Adrenal gland (tissue), 12 donors: ENCODE results near the gene B3GALT6. TPM values are rescaled to one million over a fixed set of nuclear protein-coding genes. Genes with fewer than 3 reads are reported as not detected.
"Not testable (repeated sequence)": the region's sequence is repeated elsewhere in the genome, so short reads cannot be mapped to it uniquely, and the experiment has no call there.

Experiments
- DNase-seq, 7 donors: peaks; one replicate each; pipeline ENCODE4 v3.0.0-alpha.2; 2019 to 2020
- H3K27ac ChIP-seq, 5 donors: fragments of 200-600 bp; sonication (generic) in 4 of 5; 1 replicate in 3 of 5; 2 replicates in 2 of 5; pipeline versions ENCODE4 v1.5.1 to v1.8.0; 2016 to 2020; ENCODE audit warnings: mild to moderate bottlenecking in 1 of 5
- H3K27me3 ChIP-seq: fragments of 200-600 bp; 2 replicates; pipeline ENCODE4 v1.8.0; 2021
- H3K36me3 ChIP-seq, 2 donors: fragments of 200-600 bp; replicated peaks in 1 of 2; 1 replicate in 1 of 2; 2 replicates in 1 of 2; pipeline versions ENCODE4 v1.5.1 to v1.8.0; 2018 to 2022
- H3K4me1 ChIP-seq, 2 donors: fragments of 200-600 bp; replicated peaks in 1 of 2; 1 replicate in 1 of 2; 2 replicates in 1 of 2; pipeline versions ENCODE4 v1.5.1 to v1.8.0; 2018 to 2021
- H3K4me3 ChIP-seq, 4 donors: fragments of 200-600 bp; sonication (generic) in 3 of 4; one replicate each; pipeline ENCODE4 v1.5.1; 2016 to 2018
- H3K9me3 ChIP-seq, 3 donors: fragments of 200-600 bp; sonication (generic) in 1 of 3; replicated peaks in 1 of 3; 1 replicate in 2 of 3; 2 replicates in 1 of 3; pipeline versions ENCODE4 v1.5.1 to v1.8.0; 2016 to 2021
- POLR2A ChIP-seq, 2 donors: fragments of 450-650 bp; IDR thresholded peaks; one replicate each; pipeline ENCODE4 v1.6.1; 2017; ENCODE audit warnings: antibody characterized with exemption in 2 of 2, mild to moderate bottlenecking in 2 of 2, moderate library complexity in 1 of 2
- WGBS, 4 donors: extraction: QIAGEN DNeasy Blood & Tissue Kit in 2 of 4; methylation state at CpG; one replicate each; pipeline versions ENCODE4 v1.1.5 to v1.1.7; 2013 to 2017; 5-methylcytosine and 5-hydroxymethylcytosine counted together
- intact Hi-C, 2 donors: fragments of 100-400 bp; cut with DNase I; formaldehyde crosslinking; loops; one replicate each; pipeline versions ENCODE4 v1.14.1 to v1.15.0; 2022 to 2023
- polyA plus RNA-seq, 3 donors: library from polyadenylated mRNA; stranded (reverse); fragments of 200-250 nt in 2 of 3; fragments of 350-450 nt in 1 of 3; fragmentation: Illumina TruSeq in 1 of 3; extraction: RNeasy Lipid Tissue Mini Kit (QIAGEN cat#74804) in 1 of 3; gene quantifications; one replicate each; pipeline ENCODE4 v1.2.3, GENCODE V29; 2013 to 2014
- total RNA-seq, 9 donors: library from RNA; depleted of rRNA in 4 of 9; stranded (reverse); fragments of >200 nt in 4 of 9; fragments of 120-200 nt in 1 of 9; fragmentation: NEBNext Ultra II Directional in 1 of 9; extraction: Animal tissue kit (Norgen Biotek cat#: 25700) in 1 of 9; gene quantifications; one replicate each; pipeline versions ENCODE4 v1.1.0 to v1.2.4, GENCODE V29; 2013 to 2023
- TF ChIP-seq, protein P1 (sequence below), 6 experiments: fragments of 450-650 bp in 4 of 6; fragments of 200-600 bp in 2 of 6; sonication (generic) in 1 of 6; IDR thresholded peaks; 1 replicate in 5 of 6; 2 replicates in 1 of 6; pipeline versions ENCODE4 v1.5.1 to v1.8.0; 2016 to 2021; ENCODE audit warnings: antibody characterized with exemption in 6 of 6, mild to moderate bottlenecking in 2 of 6, moderate library complexity in 1 of 6
- donor health status: healthy with polysubstance abuse.
- donor health status: Bipolar disorder and iron deficiency.
- donor health status: DM: yes; HTN: yes; CAD: no.
- donor health status: DM: no; HTN: no; CAD: no.
- donor health status: DM: no; HTN: no; CAD: no.
- donor health status: DM: yes; HTN: yes; CAD: no.

Gene B3GALT6
- total and polyA plus RNA-seq, 12 donors = 7.2 to 39.4 (median 16.7) TPM

DNA sequence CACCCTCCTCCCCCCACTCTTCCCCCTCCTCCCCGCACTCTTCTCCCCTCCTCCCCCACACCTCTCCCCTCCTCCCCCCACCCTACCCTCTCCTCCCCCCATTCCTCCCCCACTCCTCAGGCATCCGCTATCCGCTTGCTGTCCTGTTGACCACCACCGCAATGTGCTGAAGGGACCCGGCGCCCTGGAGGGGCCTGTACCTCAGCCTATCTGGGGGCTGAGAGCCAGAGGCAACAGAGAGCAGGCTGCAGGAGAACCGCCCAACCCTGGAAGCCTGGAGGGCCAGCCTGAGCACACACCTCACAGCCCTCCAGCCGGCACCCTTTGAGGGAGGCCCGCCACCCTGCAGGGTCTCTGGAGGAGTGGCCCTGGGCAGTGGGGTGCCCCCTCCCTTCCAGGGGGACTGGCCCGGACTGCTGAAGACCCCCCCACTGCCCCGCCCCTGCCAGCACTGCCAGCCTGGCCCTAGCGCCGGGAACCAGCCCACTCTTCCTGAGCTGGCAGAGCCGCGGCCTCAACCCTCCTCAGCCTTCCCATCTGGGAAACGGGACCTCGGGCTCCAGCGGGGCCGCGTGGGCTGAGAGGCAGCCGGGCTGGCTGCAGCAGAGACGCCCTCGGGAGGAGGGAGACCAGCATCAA, 13.3 kb downstream of the B3GALT6 start:
- no peaks in the 10 kb centered on the region for H3K4me1 ChIP-seq
- H3K27me3 ChIP-seq = peaks cover 13% of the 10 kb centered on the region
- intact Hi-C loops = no loop called here
- H3K27ac ChIP-seq = no peak overlapping the region
- H3K9me3 ChIP-seq = no peaks in the 10 kb centered on the region
- TF ChIP-seq, protein P1, sequence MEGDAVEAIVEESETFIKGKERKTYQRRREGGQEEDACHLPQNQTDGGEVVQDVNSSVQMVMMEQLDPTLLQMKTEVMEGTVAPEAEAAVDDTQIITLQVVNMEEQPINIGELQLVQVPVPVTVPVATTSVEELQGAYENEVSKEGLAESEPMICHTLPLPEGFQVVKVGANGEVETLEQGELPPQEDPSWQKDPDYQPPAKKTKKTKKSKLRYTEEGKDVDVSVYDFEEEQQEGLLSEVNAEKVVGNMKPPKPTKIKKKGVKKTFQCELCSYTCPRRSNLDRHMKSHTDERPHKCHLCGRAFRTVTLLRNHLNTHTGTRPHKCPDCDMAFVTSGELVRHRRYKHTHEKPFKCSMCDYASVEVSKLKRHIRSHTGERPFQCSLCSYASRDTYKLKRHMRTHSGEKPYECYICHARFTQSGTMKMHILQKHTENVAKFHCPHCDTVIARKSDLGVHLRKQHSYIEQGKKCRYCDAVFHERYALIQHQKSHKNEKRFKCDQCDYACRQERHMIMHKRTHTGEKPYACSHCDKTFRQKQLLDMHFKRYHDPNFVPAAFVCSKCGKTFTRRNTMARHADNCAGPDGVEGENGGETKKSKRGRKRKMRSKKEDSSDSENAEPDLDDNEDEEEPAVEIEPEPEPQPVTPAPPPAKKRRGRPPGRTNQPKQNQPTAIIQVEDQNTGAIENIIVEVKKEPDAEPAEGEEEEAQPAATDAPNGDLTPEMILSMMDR (IDR thresholded peaks at IDR 0.05) = no peak
- TF ChIP-seq POLR2A (IDR thresholded peaks at IDR 0.05) = no peak
- no peak for DNase-seq
- WGBS, 4 donors = 60 to 84% (median 75%) methylated on average over 5 to 22 of the region's 23 CpGs
- no peaks in the 10 kb centered on the region for H3K36me3 ChIP-seq
- no peak overlapping the region for H3K4me3 ChIP-seq

DNA sequence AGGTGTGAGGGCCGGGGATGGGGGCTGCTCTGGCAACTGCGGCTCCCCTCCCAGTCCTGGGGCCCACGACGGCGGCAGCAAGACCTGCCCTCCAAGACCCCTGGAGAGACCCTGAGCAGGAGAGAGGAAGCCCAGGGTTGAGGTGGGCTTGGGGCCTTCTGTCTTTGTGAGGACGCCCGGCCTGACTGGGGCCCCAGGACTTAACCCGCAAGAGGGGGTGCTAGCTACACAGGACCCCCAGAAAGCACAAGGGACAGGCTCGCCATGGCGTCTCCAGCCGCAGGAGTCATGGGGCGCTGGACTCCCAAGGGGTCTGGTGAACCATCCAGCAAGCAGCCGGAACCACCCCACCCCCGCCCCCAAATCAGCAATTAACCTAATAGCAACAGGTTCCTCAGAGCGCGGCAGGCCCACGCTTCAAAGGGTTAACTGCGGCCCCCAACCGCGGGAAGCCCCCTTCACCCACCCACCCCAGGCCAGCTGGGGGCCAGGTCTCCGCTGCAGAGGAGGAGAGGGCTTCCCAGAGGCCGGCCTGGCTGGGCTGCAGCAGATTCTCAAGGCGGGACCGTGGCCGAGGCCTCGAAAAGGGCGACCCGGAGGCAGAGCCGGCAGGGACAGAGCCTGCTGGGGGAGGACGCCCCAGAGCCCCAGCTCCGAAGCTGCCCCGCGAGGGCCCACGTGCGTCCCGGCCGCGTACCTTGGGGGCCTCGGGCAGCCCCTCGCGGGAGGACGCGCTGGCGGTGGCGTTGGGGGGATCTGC, 14.0 kb downstream of the B3GALT6 start:
- no peaks in the 10 kb centered on the region for H3K9me3 ChIP-seq
- peaks cover 13% of the 10 kb centered on the region for H3K27me3 ChIP-seq
- no peak overlapping the region for H3K27ac ChIP-seq
- H3K4me3 ChIP-seq = no peak overlapping the region
- no peaks in the 10 kb centered on the region for H3K36me3 ChIP-seq
- no peak for DNase-seq
- intact Hi-C loops = no loop called here
- TF ChIP-seq POLR2A (IDR thresholded peaks at IDR 0.05) = no peak
- TF ChIP-seq, protein P1 (IDR thresholded peaks at IDR 0.05) = no peak
- no peaks in the 10 kb centered on the region for H3K4me1 ChIP-seq
- WGBS, 4 donors = 32 to 49% (median 43%) methylated on average over 15 to 45 of the region's 45 CpGs; no CpG with 5 or more reads in 1 of the 4 donors

DNA sequence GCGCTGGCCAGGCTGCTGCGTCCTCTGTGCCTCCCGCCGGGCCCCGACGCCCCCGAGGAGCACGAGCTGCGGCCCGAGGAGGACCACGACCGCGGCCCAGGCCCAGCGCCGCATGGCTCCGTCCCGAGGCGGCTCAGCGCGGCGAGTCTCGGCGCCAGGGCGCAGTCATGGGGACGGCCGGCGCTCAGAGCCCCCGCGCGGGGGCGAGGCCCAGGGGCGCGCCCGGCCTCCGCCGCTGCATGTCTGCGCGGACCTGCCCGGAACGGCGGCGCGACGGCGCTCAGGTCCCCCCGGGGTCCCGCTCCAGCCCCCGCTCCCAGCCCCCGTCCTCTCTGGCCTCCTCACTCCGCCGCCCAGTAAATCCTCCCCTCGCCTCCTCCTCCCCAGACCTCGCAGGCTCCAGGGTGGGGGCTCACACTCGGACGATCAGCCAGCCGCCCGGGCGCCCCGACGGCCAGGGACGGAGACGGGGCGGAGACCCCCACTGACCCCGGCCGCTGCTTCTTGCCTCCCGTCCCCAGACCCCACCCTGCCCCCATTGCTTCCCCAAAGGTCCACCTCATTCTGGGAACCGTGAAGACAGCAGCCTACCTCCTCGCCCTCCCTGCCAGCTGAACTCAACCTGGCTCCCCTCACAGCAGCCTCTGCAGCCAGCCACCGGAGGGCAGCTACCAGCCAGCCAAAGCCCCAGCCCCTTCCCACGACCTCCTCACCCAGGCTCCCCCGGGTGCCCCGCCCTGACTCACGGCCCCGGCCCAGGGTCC, 14.7 kb downstream of the B3GALT6 start, which contains the start of gene C1QTNF12:
C1QTNF12 (minus strand) TSS at position 146 of the 764 bp plus-strand sequence; CDS start at position 114, 32 bp downstream.
- DNase-seq = no peak
- H3K4me1 ChIP-seq = no peaks in the 10 kb centered on the region
- no peak within 1 kb of the TSS for H3K4me3 ChIP-seq
- TF ChIP-seq, protein P1 (IDR thresholded peaks at IDR 0.05) = no peak
- no peak for TF ChIP-seq POLR2A (IDR thresholded peaks at IDR 0.05)
- WGBS, 4 donors = 2 to 9% (median 4%) methylated on average over 10 to 74 of the region's 74 CpGs; no CpG with 5 or more reads in 1 of the 4 donors
- no peaks in the 10 kb centered on the region for H3K9me3 ChIP-seq
- H3K27ac ChIP-seq = no peak within 1 kb of the TSS
- no peaks in the 10 kb centered on the region for H3K36me3 ChIP-seq
- H3K27me3 ChIP-seq = peaks cover 13% of the 10 kb centered on the region
- intact Hi-C loops = no loop called here

DNA sequence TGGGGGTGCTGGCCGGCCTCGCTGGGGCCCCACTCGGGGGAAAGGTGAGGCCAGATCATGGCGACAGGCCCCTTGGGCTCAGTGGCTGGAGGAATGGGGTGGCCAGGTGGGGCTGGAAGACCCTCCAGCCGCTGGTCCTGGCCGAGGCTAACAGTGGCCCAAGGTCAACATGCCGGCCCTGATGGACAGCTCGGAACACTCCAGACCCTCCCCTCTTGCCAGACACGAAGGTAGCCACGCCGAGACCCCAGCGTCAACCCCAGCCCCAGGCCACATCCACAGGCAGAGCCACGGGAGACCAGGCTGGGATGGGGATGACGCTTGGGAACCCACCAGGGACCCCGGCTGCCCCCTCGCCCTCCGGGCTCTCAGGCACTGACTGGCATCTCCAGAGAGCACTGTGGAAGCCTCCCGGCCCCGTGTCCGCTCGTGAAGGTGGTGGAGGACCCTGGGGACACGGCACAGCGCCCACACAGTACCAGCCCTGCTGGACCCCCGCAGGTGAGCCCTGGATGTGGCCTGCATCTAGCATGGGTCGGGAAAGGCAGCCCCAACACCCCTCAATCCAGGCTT, 15.4 kb downstream of the B3GALT6 start:
- Histone ChIP-seq H3K36me3 (peaks cover 0 to 2% of the 10 kb centered on the region in 2 donors), H3K4me1 (no peaks in the 10 kb centered on the region), H3K9me3 (no peaks in the 10 kb centered on the region), H3K4me3 (no peak overlapping the region), H3K27ac (no peak overlapping the region), H3K27me3 (peaks cover 13% of the 10 kb centered on the region)
- no peak for DNase-seq
- intact Hi-C loops = no loop called here
- TF ChIP-seq, protein P1 (IDR thresholded peaks at IDR 0.05) = no peak
- no peak for TF ChIP-seq POLR2A (IDR thresholded peaks at IDR 0.05)
- WGBS, 4 donors = 57 to 87% (median 67%) methylated on average over 3 to 25 of the region's 25 CpGs

DNA sequence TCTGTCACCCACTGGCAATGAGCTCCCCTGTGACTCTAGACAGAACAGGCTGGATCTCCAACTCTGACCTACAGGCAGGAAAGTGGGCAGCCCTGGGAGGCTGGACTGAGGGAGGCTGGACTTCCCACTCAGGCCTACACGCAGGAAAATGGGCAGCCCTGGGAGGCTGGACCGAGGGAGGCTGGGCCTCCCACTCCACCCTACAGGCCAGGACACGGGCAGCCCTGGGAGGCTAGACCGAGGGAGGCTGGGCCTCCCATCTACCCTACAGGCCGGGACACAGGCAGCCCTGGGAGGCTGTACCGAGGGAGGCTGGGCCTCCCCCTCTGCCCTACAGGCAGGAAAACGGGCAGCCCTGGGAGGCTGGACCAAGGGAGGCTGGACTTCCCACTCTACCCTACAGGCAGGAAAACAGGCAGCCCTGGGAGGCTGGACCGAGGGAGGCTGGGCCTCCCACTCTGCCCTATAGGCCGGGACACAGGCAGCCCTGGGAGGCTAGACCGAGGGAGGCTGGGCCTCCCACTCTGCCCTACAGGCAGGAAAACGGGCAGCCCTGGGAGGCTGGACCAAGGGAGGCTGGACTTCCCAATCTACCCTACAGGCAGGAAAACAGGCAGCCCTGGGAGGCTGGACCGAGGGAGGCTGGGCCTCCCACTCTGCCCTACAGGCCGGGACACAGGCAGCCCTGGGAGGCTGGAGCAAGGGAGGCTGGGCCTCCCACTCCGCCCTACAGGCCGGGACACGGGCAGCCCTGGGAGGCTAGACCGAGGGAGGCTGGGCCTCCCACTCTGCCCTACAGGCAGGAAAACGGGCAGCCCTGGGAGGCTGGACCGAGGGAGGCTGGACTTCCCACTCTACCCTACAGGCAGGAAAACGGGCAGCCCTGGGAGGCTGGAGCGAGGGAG, 16.2 kb downstream of the B3GALT6 start:
- intact Hi-C loops = not testable (repeated sequence)
- 79 to 93% (median 90%) methylated on average over 3 to 21 of the region's 21 CpGs for WGBS, 4 donors
- H3K27me3 ChIP-seq = peaks cover 13% of the 10 kb centered on the region

More for the DNA sequence above, 16.2 kb downstream of the B3GALT6 start:
- H3K4me3 ChIP-seq, H3K9me3 ChIP-seq, H3K27ac ChIP-seq, H3K36me3 ChIP-seq, H3K4me1 ChIP-seq, DNase-seq: not testable (repeated sequence)
